Stomach (tissue), 4 donors: ENCODE measurements around the gene SLC2A6.

Experiments used
- EP300 ChIP-seq: sonication (generic); formaldehyde crosslinking; IDR thresholded peaks from one replicate; pipeline ENCODE4 v1.6.1; 2017; ENCODE audit warnings: antibody characterized with exemption
- POLR2A ChIP-seq, 4 donors: fragments of 450-650 bp; IDR thresholded peaks; one replicate each; pipeline ENCODE4 v1.6.1; 2016; ENCODE audit warnings: antibody characterized with exemption in 4 of 4, control low read depth in 2 of 4, mild to moderate bottlenecking in 1 of 4, moderate library complexity in 1 of 4

DNA sequence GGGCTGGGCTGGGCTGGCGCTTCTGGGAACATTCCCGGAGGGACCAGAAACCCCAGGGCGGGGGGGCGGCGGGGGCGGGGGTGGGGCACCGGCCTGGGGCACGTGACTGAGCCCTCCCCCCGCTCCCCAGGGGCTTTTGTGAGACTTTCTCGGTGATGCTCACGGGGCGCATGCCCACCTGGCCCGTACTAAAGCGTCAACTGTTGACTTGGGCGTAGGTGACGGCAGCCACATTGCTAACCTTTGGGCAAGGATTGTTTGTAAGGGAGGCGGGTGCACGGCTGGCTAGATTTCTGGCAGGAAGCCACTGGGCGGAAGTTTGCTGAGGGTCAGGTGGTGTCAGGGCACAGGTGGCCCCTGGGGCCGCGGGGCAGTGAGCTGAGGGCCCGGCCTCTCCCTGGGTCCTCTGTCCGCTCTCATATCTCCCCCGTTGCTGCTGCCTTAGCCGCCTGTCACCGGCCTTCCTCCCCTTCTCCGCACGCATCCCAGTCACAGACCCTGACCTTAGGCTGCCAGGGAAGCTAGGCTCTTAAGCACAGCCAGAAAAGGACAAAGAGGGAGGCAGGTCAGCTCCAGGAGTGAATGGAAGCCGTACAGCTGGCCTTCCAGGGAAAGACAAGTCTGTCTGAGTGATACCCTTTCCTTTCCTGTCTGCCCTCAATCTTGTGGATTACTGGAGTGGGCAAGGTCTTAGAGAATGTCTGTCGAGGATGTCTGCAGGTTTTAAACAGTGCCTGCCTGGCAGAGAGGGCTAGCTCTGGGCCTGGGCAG, 18.3 kb downstream of the SLC2A6 start:
- TF ChIP-seq POLR2A (IDR thresholded peaks at IDR 0.05) (no peak), EP300 (no peak)
